ENCODE results near the gene MCMBP. TPM values are rescaled to one million over a fixed set of nuclear protein-coding genes. Genes with fewer than 3 reads are reported as not detected.

Gene MCMBP
- total RNA-seq, 3 donors from 2014 or later, result 49.9 to 56.4 (median 52.2) TPM

DNA sequence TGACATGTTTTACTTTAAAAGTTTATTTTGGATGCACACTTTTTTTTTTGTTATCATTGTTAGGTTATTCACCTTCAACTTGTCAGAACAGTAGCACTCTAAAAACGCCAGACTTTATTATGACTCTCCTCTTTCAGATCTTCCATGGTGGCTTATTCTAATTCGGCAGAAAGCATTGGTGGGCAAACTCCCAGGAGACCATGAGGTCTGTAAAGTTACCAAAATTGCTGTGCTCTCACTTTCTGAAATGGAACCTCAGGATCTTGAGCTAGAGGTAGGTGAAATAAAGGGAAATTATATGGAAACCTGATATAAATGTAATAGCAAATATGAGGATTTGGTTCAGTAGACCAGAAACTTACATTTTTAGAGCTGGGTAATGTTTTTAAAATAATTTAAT, 91.1 kb downstream of the MCMBP start:
- no peaks in the 10 kb centered on the region for H3K9me3 ChIP-seq
- H3K4me1 ChIP-seq, result peaks cover 0 to 4% of the 10 kb centered on the region in 2 donors
- H3K4me3 ChIP-seq, result no peak overlapping the region
- DNase-seq (ENCODE audit: low spot score in 2 of 2), result no peak
- H3K36me3 ChIP-seq, result no peaks in the 10 kb centered on the region
- TF ChIP-seq POLR2A (IDR thresholded peaks at IDR 0.05), result no peak
- TF ChIP-seq POLR2AphosphoS5 (IDR thresholded peaks at IDR 0.05), result no peak
- intact Hi-C loops (cut with DNase I; ENCODE audit: low total_unique reads), result no loop called here
- H3K27ac ChIP-seq, result no peak overlapping the region
- no peaks in the 10 kb centered on the region for H3K27me3 ChIP-seq

DNA sequence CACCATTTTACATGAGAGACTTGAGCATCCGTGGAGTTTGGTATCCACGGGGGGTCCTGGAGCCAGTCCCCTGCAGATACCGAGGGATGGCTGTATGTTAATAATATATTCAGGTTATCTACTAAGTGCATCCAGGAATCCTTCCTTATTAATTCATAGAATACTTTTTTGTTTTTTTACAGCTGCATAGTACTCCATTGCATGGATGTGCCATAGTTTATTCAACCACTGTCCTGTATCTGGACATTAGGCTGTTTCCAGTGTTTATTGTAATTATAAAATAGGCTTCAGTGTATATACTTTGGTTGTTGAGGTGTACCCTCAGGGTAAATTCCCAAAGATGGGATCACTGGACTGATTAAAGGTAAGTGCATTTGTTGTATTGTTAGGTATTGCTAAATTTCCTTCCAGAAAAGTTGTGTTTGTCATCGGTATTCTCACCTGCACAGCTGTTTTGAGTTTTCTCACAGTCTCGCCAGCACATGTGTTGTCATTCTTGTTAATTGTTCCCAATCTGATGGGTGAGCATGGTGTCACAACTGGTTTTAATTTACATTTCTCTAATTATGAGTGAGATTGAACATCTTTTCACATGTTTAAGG, 91.7 kb downstream of the MCMBP start:
- no peaks in the 10 kb centered on the region for H3K27me3 ChIP-seq
- DNase-seq (ENCODE audit: low spot score in 2 of 2), result no peak
- H3K36me3 ChIP-seq, result no peaks in the 10 kb centered on the region
- H3K27ac ChIP-seq, result no peak overlapping the region
- H3K4me3 ChIP-seq, result no peak overlapping the region
- no peak for TF ChIP-seq POLR2A (IDR thresholded peaks at IDR 0.05)
- TF ChIP-seq POLR2AphosphoS5 (IDR thresholded peaks at IDR 0.05), result no peak
- TF ChIP-seq, protein P1, sequence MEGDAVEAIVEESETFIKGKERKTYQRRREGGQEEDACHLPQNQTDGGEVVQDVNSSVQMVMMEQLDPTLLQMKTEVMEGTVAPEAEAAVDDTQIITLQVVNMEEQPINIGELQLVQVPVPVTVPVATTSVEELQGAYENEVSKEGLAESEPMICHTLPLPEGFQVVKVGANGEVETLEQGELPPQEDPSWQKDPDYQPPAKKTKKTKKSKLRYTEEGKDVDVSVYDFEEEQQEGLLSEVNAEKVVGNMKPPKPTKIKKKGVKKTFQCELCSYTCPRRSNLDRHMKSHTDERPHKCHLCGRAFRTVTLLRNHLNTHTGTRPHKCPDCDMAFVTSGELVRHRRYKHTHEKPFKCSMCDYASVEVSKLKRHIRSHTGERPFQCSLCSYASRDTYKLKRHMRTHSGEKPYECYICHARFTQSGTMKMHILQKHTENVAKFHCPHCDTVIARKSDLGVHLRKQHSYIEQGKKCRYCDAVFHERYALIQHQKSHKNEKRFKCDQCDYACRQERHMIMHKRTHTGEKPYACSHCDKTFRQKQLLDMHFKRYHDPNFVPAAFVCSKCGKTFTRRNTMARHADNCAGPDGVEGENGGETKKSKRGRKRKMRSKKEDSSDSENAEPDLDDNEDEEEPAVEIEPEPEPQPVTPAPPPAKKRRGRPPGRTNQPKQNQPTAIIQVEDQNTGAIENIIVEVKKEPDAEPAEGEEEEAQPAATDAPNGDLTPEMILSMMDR (IDR thresholded peaks at IDR 0.05), result no peak
- intact Hi-C loops (cut with DNase I; ENCODE audit: low total_unique reads), result no loop called here
- H3K9me3 ChIP-seq, result no peaks in the 10 kb centered on the region
- peaks cover 0 to 4% of the 10 kb centered on the region in 2 donors for H3K4me1 ChIP-seq

Other genes with a start within 250 kb of the MCMBP start
- 10 to 100 TPM; 17.1 to 29.9 (median 23.9) TPM for gene BAG3, start 221.5 kb downstream of the MCMBP start, total RNA-seq
- gene INPP5F, start 146.8 kb downstream of the MCMBP start, total RNA-seq, result 10 to 100 TPM; 13.1 to 15.1 (median 14.6) TPM
- 10 to 100 TPM; 19.9 to 35.0 (median 25.9) TPM for gene SEC23IP, start 19.9 kb upstream of the MCMBP start, total RNA-seq